Muscle of leg (tissue), 11 donors: ENCODE measurements around the gene NCF2. TPM values are rescaled to one million over a fixed set of nuclear protein-coding genes. Genes with fewer than 3 reads are reported as not detected.
"Not testable (repeated sequence)": the region's sequence is repeated elsewhere in the genome, so short reads cannot be mapped to it uniquely, and the experiment has no call there.

ENCODE experiments used
- DNase-seq: peaks from one replicate; pipeline ENCODE4 v3.0.0; 2013
- H3K27ac ChIP-seq: one replicate; pipeline ENCODE4 v1.5.1; 2013; ENCODE audit warnings: mild to moderate bottlenecking, low read length, control low read depth
- H3K27me3 ChIP-seq: one replicate; pipeline ENCODE4 v1.6.1; 2013; ENCODE audit warnings: low read length; ENCODE audit not compliant: control insufficient read depth, insufficient read depth
- H3K36me3 ChIP-seq: one replicate; pipeline ENCODE4 v1.6.1; 2013; ENCODE audit warnings: low read length; ENCODE audit not compliant: control insufficient read depth, insufficient read depth
- H3K4me1 ChIP-seq: one replicate; pipeline ENCODE4 v1.6.1; 2013; ENCODE audit warnings: low read length; ENCODE audit not compliant: control insufficient read depth, insufficient read depth
- H3K4me3 ChIP-seq: one replicate; pipeline ENCODE4 v1.5.1; 2013; ENCODE audit warnings: low read length, control low read depth
- H3K9me3 ChIP-seq: replicated peaks from 2 replicates; pipeline ENCODE4 v1.6.1; 2013; ENCODE audit warnings: low read depth, low read length; ENCODE audit not compliant: control insufficient read depth
- WGBS: methylation state at CpG from one replicate; pipeline ENCODE4 v1.1.5; 2013; ENCODE audit warnings: missing lambda C conversion rate; ENCODE audit not compliant: insufficient coverage; 5-methylcytosine and 5-hydroxymethylcytosine counted together
- polyA plus RNA-seq, 8 donors: library from polyadenylated mRNA; unstranded; fragments of 120-200 nt; gene quantifications; one replicate each; pipeline versions ENCODE4 v1.2.1 to v1.2.3, GENCODE V29; 2013; ENCODE audit warnings: inconsistent platforms in 1 of 8, low replicate concordance in 1 of 8; ENCODE audit not compliant: insufficient read length in 8 of 8, insufficient read depth in 1 of 8
- total RNA-seq: library from RNA; stranded (reverse); fragments of 120-200 nt; gene quantifications from one replicate; pipeline ENCODE4 v1.2.4, GENCODE V29; 2013

Gene NCF2
- total and polyA plus RNA-seq, 9 donors, result 4.0 to 7.9 (median 5.0) TPM

DNA sequence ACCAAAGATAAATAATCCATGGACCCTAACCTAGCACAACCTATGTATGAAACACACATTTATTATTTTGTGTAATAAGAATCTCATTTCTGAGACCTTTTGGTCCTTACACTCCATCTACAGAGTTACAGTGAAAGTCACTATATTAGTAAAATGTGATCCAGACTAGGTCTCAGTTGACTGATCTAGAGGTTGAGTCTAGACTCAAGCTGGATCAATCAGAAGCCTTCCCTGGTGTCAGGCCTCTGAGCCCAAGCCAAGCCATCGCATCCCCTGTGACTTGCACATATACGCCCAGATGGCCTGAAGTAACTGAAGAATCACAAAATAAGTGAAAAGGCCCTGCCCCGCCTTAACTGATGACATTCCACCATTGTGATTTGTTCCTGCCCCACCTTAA lies 22.7 kb upstream of the NCF2 start:
- not testable (repeated sequence) for H3K27me3 ChIP-seq, H3K4me1 ChIP-seq, DNase-seq, H3K4me3 ChIP-seq, H3K27ac ChIP-seq, H3K36me3 ChIP-seq, H3K9me3 ChIP-seq
- WGBS, result 90% methylated on average over 2 of the region's 3 CpGs

DNA sequence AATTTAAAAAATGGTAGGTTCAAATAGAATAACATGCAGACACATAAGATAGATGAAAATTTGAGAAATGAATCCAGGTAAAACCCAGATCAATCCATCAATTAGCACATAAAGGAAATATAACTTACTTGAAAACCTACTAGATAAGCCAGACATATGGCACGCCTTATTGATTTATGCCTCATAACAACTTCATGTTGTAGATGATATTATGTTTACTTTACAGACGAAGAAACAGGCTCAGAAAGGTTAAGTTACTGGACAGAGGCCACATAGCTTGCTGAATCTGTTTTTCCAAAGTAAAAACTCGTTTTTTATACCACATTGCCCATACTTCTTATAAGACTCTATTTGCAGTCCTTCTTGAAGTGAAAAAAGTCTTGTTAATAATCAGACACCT lies 22.1 kb upstream of the NCF2 start:
- Histone ChIP-seq H3K27ac (no peak overlapping the region), H3K36me3 (no peaks in the 10 kb centered on the region), H3K4me3 (no peak overlapping the region), H3K4me1 (peaks cover 10% of the 10 kb centered on the region), H3K27me3 (no peaks in the 10 kb centered on the region), H3K9me3 (no peaks in the 10 kb centered on the region)
- DNase-seq, result no peak
- no CpG with 5 or more reads among the region's 3 CpGs for WGBS

DNA sequence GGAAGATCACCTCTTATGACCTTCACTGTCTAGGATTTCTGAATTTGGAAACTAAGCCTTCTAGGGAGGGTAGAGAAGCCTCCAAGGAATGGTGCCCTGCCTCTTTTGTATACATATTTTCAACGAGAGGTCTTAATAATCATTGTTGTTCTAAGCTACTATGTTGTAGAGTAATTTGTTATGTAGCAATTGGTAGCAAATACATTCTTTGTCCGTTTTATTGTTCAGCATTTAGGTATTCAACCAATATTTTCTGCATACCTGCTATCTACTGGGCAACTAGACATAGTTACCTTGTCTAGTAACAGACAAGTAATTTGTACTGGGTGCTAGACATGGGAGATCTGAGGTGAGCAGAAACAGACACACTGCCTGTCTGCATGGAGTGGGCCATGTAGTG lies 20.8 kb upstream of the NCF2 start:
- WGBS, result no CpG with 5 or more reads among the region's 2 CpGs
- H3K27ac ChIP-seq, result no peak overlapping the region
- no peaks in the 10 kb centered on the region for H3K9me3 ChIP-seq
- H3K27me3 ChIP-seq, result no peaks in the 10 kb centered on the region
- H3K4me1 ChIP-seq, result peaks cover 10% of the 10 kb centered on the region
- H3K4me3 ChIP-seq, result no peak overlapping the region
- DNase-seq, result no peak
- no peaks in the 10 kb centered on the region for H3K36me3 ChIP-seq

DNA sequence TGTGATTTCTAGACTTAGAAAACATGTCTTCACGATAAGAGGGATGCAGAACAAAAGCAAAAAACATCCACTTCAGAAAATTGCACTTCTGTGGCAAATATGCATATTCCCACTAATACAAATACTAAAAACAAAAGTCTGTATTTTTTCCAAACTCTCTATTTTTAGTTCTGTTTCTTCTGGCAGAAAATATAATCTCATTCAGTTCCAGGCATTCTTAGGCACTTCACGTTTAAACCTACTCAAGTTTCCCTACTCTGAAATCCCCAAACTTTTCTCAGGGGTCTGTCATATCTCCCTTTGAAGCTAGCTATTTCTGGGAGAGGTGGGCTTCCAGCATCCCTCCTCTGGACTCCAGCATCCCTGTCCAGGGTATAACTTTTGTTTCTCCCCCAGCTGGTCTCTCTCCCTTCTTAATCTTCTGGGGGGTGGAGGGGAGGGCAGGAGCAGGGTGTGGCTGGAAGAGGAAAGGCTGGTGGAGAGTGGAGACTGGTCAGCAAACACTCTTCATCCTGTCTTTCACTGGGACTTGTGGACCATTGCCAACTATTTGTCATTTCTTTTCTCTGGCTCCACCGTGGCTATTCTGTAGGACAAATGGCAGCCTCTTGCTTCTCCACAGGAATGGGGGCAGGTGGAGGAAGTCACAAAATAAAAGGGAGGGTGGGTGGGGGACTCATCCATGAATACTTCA lies 19.6 kb upstream of the NCF2 start:
- Histone ChIP-seq H3K36me3 (no peaks in the 10 kb centered on the region), H3K27ac (peak overlapping the region; percentile 42), H3K4me3 (no peak overlapping the region), H3K4me1 (peaks cover 10% of the 10 kb centered on the region), H3K9me3 (no peaks in the 10 kb centered on the region), H3K27me3 (no peaks in the 10 kb centered on the region)
- DNase-seq, result peak; percentile 57
- no CpG with 5 or more reads among the region's 3 CpGs for WGBS

DNA sequence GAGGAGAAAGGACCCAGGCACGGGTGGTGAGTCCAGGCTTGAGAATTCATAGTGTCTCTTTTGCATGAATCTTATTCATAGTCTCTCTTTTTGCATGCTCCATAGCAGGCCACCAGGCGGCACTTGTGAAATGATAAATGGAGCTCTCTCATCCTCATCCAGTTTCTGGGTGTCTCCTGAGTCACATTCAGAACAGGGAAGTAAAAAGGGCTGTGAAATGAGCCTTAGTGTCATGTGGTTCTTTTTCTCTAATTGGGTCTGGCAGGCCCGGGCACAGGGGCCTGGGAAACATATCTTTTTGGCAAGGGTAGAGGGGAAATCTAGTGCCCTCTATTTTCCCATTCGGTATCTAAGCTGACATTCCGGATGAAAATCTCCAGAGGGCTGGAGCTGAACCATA lies 19.1 kb upstream of the NCF2 start:
- no peak overlapping the region for H3K4me3 ChIP-seq
- peaks cover 10% of the 10 kb centered on the region for H3K4me1 ChIP-seq
- peak; percentile 79 for DNase-seq
- H3K9me3 ChIP-seq, result no peaks in the 10 kb centered on the region
- H3K27me3 ChIP-seq, result no peaks in the 10 kb centered on the region
- H3K36me3 ChIP-seq, result no peaks in the 10 kb centered on the region
- H3K27ac ChIP-seq, result peak overlapping the region; percentile 59
- no CpG with 5 or more reads among the region's 5 CpGs for WGBS

DNA sequence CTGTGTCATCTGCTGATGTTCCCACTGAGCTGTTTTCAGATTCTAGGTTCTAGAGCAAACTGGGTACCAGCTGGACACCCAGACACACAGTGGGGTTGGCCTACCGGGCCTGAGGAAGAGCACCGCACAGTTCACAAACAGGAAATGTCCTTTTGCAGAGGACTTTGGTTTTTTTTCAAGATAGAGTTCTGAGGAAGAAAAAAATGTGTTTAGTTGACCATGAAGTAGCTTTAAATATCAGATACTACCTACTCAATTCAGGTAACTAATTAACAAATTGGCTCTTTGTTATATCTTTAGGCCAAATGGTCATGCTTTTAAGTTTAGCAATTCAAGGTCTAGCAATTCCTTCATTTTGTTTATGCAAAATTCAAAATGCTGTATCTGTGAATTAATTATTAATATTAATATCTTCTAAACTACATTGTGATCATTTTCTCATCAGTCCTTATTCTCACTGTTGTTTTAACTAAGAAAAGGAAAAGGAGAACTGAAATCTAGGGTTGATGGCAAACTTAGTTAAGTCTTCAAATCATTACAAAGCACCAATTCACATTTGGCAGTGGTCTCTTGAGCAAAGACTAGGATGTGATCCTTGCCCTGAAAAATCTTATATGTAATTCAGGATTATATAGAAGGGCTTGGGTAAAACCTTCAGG lies 17.2 kb upstream of the NCF2 start:
- DNase-seq, result no peak
- H3K27ac ChIP-seq, result no peak overlapping the region
- no peak overlapping the region for H3K4me3 ChIP-seq
- H3K4me1 ChIP-seq, result peaks cover 14% of the 10 kb centered on the region
- no peaks in the 10 kb centered on the region for H3K36me3 ChIP-seq
- H3K27me3 ChIP-seq, result no peaks in the 10 kb centered on the region
- H3K9me3 ChIP-seq, result no peaks in the 10 kb centered on the region
- no CpG with 5 or more reads among the region's 2 CpGs for WGBS

DNA sequence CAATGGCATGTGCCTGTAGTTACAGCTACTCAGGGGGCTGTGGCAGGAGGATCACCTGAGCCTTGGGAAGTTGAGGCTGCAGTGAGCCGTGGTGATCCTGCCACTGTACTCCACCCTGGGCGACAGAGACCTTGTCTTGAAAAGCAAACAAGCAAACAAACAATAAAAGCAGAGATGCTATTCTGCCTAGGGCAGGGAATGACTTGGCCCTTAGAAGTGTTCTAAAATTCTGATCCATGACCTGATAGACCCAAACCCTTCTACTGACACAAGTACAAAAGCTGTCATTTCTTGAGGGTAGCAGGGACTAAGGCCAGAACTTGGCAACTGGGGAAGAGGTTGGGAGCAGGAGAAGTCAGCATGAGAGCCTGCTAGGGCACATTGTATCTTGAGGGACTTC lies 15.6 kb upstream of the NCF2 start:
- no peak overlapping the region for H3K27ac ChIP-seq
- no CpG with 5 or more reads among the region's 2 CpGs for WGBS
- H3K4me1 ChIP-seq, result peaks cover 14% of the 10 kb centered on the region

DNA sequence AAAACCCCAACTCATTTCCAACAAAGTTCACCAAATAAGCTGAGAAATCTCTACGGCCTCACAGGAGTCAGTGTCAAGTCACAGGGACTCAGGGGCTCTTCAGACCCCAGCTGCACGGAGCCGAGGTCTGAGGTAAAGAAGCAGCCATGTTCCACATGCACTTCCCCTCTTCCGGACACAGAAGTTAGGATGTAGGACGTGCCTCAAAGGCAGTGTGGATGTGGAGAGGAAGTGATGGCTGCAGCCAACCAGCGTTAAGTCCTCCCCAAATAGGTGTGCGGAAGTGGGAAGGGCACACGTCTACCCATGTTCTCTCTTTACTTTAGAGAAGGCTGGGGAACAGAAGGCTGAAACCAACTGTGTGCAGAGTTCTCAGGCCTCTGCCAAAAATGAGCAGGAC lies 14.6 kb upstream of the NCF2 start:
- Histone ChIP-seq H3K36me3 (no peaks in the 10 kb centered on the region), H3K27me3 (no peaks in the 10 kb centered on the region), H3K4me3 (no peak overlapping the region), H3K9me3 (no peaks in the 10 kb centered on the region), H3K4me1 (peaks cover 8% of the 10 kb centered on the region), H3K27ac (peak overlapping the region; percentile 47)
- DNase-seq, result peak; percentile 32
- 83% methylated on average over 2 of the region's 8 CpGs for WGBS

More for the DNA sequence above, 15.6 kb upstream of the NCF2 start:
- no peak for DNase-seq
- no peaks in the 10 kb centered on the region for H3K9me3 ChIP-seq
- H3K36me3 ChIP-seq, result no peaks in the 10 kb centered on the region
- no peaks in the 10 kb centered on the region for H3K27me3 ChIP-seq
- H3K4me3 ChIP-seq, result no peak overlapping the region

DNA sequence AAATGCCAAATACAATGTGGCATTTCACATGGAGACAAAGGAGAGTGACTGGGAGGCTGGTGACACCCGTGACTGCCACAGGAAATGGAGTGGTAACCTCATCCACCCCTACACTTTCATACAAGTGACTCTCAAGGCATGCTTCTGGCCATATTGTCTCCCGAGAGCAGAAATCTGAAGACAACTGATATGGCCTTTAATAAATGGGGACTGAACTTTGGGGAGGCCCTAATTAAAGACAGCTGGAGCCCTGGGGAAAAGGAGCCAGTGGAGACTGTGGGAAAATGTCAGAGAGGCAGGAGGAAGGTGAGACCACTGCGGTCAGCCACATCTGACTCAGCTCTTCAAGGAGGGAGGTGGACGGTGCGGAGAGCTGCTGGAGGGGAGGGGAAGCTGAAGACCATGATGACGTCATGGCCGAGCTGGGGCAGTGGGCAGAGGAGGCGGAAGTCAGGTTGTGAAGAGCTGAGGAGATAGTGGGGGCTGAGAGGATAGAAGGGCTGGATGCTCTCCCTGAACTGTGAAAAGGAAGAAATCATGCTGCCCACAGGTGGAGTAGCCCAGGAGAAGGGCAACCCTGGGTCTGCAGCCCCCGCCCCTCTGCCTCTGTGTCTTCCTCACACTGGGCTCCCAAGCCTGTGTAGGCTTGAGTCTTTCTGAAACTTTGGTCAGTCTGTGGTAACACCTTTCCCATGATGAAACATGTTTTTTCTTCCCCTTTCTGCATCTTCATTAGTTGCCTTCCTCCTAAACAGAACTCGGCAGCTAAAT lies 14.0 kb upstream of the NCF2 start:
- Histone ChIP-seq H3K4me1 (peaks cover 8% of the 10 kb centered on the region), H3K27me3 (no peaks in the 10 kb centered on the region), H3K4me3 (no peak overlapping the region), H3K9me3 (no peaks in the 10 kb centered on the region), H3K36me3 (no peaks in the 10 kb centered on the region), H3K27ac (peak overlapping the region; percentile 47)
- peak; percentile 34 for DNase-seq
- 44% methylated on average over 8 of the region's 10 CpGs for WGBS

DNA sequence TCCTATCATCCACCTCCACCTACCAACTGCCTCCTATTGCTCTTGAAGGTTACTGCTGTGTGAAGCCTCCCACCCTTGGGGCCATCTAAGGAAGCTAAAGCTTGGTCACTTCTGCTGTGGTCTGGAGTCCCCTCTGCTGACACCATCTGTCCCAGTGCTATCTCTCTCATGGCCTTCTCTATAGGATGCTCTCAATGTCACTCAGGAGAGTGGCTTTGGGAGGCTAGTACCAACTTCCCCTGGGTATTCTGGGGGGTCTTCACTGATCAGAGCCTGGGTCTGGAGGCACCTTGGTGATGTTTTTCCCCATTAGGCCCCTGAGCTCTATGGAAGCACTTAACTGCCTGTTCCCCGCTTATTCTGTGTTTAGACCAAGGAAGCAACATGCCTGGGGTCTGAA lies 12.3 kb upstream of the NCF2 start:
- no peak overlapping the region for H3K27ac ChIP-seq
- no peaks in the 10 kb centered on the region for H3K27me3 ChIP-seq
- H3K4me3 ChIP-seq, result no peak overlapping the region
- peaks cover 6% of the 10 kb centered on the region for H3K4me1 ChIP-seq
- no peaks in the 10 kb centered on the region for H3K36me3 ChIP-seq
- WGBS, result 100% methylated on average over 1 of the region's 1 CpG
- DNase-seq, result no peak
- no peaks in the 10 kb centered on the region for H3K9me3 ChIP-seq
